Measurements from ENCODE around the gene ZNF70. TPM values are rescaled to one million over a fixed set of nuclear protein-coding genes. Genes with fewer than 3 reads are reported as not detected.

The ZNF70 gene
- total and polyA plus RNA-seq, 10 of the 15 experiments (the other 5 are each of a cell fraction or from before 2014, with no cell fraction given) = 0.15 to 2.3 (median 0.85) TPM

DNA sequence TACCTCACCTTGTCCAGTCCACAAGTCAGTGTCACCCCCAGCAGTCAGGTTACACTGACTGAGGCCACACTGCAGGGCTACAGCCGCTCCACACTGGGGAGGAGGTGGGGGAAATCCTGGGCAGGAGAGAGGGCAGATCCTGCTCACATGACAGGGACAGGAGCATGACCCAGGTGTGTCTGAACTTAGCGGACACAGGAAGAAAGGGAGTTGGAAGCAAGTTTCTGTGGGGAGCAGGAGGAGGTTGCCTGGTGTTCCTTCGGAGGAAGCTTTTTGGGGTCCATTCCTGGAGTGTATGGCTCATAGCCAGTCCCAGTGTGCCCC lies 27.6 kb upstream of the ZNF70 start (continued):
- TF ChIP-seq MEF2B (IDR thresholded peaks at IDR 0.05; ENCODE audit: partially characterized antibody, poor library complexity, severe bottlenecking) (no peak), SMAD1 (IDR thresholded peaks at IDR 0.05; ENCODE audit: low read depth, partially characterized antibody) (no peak), ZBED1 (IDR thresholded peaks at IDR 0.05; ENCODE audit: borderline replicate concordance) (no peak), NFYB (IDR thresholded peaks at IDR 0.05; ENCODE audit: insufficient read depth, low read depth, low read length) (no peak), EED (IDR thresholded peaks at IDR 0.05; ENCODE audit: low read depth) (no peak), ZNF217 (IDR thresholded peaks at IDR 0.05) (no peak), WRNIP1 (IDR thresholded peaks at IDR 0.05; ENCODE audit: borderline replicate concordance, low read depth, low read length) (no peak), ATF7 (IDR thresholded peaks at IDR 0.05; ENCODE audit: low read depth) (no peak), BCL11A (IDR thresholded peaks at IDR 0.05; ENCODE audit: low read depth, low read length) (no peak)
- TF ChIP-seq, protein P1, sequence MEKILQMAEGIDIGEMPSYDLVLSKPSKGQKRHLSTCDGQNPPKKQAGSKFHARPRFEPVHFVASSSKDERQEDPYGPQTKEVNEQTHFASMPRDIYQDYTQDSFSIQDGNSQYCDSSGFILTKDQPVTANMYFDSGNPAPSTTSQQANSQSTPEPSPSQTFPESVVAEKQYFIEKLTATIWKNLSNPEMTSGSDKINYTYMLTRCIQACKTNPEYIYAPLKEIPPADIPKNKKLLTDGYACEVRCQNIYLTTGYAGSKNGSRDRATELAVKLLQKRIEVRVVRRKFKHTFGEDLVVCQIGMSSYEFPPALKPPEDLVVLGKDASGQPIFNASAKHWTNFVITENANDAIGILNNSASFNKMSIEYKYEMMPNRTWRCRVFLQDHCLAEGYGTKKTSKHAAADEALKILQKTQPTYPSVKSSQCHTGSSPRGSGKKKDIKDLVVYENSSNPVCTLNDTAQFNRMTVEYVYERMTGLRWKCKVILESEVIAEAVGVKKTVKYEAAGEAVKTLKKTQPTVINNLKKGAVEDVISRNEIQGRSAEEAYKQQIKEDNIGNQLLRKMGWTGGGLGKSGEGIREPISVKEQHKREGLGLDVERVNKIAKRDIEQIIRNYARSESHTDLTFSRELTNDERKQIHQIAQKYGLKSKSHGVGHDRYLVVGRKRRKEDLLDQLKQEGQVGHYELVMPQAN (conservative IDR thresholded peaks at IDR 0.05) = no peak
- TF ChIP-seq, protein P2, sequence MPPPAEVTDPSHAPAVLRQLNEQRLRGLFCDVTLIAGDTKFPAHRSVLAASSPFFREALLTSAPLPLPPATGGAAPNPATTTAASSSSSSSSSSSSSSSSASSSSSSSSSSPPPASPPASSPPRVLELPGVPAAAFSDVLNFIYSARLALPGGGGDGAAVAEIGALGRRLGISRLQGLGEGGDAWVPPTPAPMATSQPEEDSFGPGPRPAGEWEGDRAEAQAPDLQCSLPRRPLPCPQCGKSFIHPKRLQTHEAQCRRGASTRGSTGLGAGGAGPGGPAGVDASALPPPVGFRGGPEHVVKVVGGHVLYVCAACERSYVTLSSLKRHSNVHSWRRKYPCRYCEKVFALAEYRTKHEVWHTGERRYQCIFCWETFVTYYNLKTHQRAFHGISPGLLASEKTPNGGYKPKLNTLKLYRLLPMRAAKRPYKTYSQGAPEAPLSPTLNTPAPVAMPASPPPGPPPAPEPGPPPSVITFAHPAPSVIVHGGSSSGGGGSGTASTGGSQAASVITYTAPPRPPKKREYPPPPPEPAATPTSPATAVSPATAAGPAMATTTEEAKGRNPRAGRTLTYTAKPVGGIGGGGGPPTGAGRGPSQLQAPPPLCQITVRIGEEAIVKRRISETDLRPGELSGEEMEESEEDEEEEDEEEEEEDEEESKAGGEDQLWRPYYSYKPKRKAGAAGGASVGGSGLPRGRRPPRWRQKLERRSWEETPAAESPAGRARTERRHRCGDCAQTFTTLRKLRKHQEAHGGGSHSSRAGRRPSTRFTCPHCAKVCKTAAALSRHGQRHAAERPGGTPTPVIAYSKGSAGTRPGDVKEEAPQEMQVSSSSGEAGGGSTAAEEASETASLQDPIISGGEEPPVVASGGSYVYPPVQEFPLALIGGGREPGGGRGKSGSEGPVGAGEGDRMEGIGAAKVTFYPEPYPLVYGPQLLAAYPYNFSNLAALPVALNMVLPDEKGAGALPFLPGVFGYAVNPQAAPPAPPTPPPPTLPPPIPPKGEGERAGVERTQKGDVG (CRISPR knock-in tag; IDR thresholded peaks at IDR 0.05) = no peak
- TF ChIP-seq, protein P3, sequence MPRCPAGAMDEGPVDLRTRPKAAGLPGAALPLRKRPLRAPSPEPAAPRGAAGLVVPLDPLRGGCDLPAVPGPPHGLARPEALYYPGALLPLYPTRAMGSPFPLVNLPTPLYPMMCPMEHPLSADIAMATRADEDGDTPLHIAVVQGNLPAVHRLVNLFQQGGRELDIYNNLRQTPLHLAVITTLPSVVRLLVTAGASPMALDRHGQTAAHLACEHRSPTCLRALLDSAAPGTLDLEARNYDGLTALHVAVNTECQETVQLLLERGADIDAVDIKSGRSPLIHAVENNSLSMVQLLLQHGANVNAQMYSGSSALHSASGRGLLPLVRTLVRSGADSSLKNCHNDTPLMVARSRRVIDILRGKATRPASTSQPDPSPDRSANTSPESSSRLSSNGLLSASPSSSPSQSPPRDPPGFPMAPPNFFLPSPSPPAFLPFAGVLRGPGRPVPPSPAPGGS (IDR thresholded peaks at IDR 0.05; ENCODE audit: borderline replicate concordance, insufficient read depth, low read depth, low read length, poor library complexity, severe bottlenecking) = no peak
